HG02852 (cell line): ENCODE measurements around the gene HMX1.

Source experiments
- ATAC-seq: cut with Tn5 transposase; IDR thresholded peaks from one replicate; pipeline ENCODE4 v1.9.1; 2021; ENCODE audit warnings: mild to moderate bottlenecking, moderate library complexity; ENCODE audit not compliant: unreplicated experiment

HMX1 gene

GRCh38 chr4:8820178-8821102 lies 51.2 kb downstream of the HMX1 start:
- no peak for ATAC-seq

- no peak for ATAC-seq
These were observed 52.0 kb downstream of the HMX1 start for GRCh38 chr4:8819473-8820177.

GRCh38 chr4:8819019-8819418 lies 52.6 kb downstream of the HMX1 start:
- no peak for ATAC-seq

GRCh38 chr4:8818063-8818881 lies 53.4 kb downstream of the HMX1 start:
- no peak for ATAC-seq

GRCh38 chr4:8817813-8818062 lies 53.9 kb downstream of the HMX1 start:
- ATAC-seq = no peak

- no peak for ATAC-seq
These were observed 54.4 kb downstream of the HMX1 start for GRCh38 chr4:8817096-8817812.
